ENCODE measurements around the gene EHBP1L1. TPM values are rescaled to one million over a fixed set of nuclear protein-coding genes. Genes with fewer than 3 reads are reported as not detected.

The EHBP1L1 gene
- polyA plus RNA-seq, 3 donors, result 9.7 to 70.4 (median 48.5) TPM

GRCh38 chr11:65572356-65573051, 3.3 kb upstream of the EHBP1L1 start, which contains the start of gene FAM89B:
Gene FAM89B, plus strand, starts transcription at chr11:65572538. Its CDS starts 132 bp downstream, at chr11:65572670.
- WGBS, 3 donors, result 0 to 1% (median 0%) methylated on average over 42 to 86 of the region's 86 CpGs
- no peak within 1 kb of the TSS for H3K27ac ChIP-seq (ENCODE audit: low read depth, low read length)

- 26 to 39% (median 35%) methylated on average over 22 of the region's 22 CpGs for WGBS, 3 donors
- H3K27ac ChIP-seq (ENCODE audit: low read depth, low read length), result peak overlapping the region; percentile 65
Measured at GRCh38 chr11:65573391-65574079, 2.3 kb upstream of the EHBP1L1 start.

GRCh38 chr11:65574109-65574810, 1.6 kb upstream of the EHBP1L1 start:
- H3K27ac ChIP-seq (ENCODE audit: low read depth, low read length), result peak overlapping the region; percentile 76
- 1 to 2% (median 1%) methylated on average over 38 to 66 of the region's 67 CpGs for WGBS, 3 donors

GRCh38 chr11:65574811-65575567, 864 bp upstream of the EHBP1L1 start:
- H3K27ac ChIP-seq (ENCODE audit: low read depth, low read length), result peak overlapping the region; percentile 76
- WGBS, 3 donors, result 14 to 17% (median 17%) methylated on average over 28 of the region's 28 CpGs

DNA sequence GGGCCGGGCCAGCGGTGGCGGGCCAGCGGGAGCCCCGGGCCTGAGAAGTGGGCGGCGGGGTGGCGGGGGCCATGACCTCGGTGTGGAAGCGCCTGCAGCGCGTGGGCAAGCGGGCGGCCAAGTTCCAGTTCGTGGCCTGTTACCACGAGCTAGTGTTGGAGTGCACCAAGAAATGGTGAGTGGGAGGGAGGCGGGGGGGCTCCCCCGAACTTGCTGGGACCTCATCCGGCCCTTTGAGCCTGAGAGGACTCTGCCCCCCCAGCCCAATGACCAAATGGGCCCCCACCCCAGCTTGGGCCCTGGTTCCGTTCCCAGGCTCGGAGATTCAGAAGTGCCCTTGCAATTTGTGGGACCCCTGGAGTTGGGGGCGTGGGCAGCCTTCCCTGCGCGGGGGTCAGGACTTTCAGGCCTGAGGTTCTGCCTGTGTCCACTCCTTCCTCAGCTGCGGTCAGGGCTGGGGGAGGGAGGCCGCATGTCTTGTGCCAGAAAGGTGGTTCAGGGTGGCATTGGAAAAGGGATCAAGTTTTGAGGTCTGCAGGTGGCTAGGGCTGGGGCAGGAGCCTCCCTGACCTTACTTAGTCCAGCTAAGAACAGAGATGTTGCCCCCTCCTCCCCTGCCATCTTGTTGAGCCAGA, 496 bp downstream of the EHBP1L1 start:
- peak overlapping the region; percentile 38 for H3K27ac ChIP-seq (ENCODE audit: low read depth, low read length)
- WGBS, 3 donors, result 7 to 26% (median 7%) methylated on average over 24 to 26 of the region's 26 CpGs

DNA sequence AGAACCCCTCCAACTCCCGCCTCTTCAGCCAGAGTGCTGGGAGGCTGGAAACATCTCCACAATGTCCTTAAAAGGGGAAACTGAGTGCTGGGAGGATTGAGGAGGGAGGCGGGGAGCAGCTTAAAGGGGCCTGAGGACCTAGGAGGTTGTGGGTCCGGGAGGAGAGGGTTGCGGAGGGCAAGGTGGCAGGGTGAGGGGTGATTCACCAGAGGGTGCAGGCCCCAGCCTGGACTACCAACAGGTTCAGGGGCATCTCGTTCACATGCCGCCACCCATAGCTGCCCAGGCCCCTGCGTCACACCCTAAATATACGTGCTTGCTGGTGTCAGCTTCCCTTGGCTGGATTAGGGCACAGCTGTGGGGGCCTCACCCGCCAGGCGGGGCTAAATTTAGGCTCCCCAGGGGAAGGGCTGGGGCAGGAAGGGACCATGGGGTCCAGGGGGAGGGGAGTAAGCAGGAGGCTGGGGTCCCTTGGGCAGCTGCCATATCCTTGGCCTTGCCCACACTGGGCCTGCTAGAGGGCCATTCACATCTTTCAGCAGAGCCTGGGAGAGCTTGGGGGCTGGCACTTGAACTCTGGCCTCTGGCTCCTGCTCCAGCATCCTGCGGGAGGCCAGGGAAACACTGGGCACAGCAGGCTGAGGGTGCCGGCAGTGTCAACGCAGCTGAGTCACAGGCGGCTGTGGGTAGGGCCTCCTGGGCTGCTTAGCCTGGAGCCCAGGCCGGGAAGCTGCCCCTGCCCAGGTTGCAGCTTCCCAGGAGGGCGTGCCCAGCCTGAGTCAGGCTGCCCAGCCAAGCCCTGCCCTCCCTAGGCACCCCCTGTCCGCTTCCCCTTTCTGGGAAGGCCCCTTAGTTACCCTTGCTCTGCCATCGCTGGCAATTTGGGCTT, 1.3 kb downstream of the EHBP1L1 start:
- H3K27ac ChIP-seq (ENCODE audit: low read depth, low read length), result peak overlapping the region; percentile 38
- 19 to 61% (median 24%) methylated on average over 16 to 18 of the region's 18 CpGs for WGBS, 3 donors

DNA sequence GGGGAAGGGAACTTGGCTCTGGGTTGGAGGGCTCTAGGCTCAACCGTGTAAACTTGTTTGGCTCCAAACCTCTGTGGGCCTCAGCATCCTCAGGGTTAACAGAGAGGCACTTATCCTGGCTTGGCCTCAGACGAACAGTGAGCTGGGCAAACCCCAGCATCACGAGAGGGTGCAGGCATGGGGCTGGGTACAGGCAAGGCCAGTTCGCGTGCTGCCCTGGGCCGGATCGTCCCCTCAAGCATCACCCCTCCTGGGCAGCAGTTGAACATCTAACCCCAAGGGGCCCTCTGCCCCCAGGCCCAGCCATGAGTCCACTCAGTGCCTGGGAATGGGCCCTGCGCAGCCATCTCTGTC, 1.9 kb downstream of the EHBP1L1 start:
- peak overlapping the region; percentile 31 for H3K27ac ChIP-seq (ENCODE audit: low read depth, low read length)
- WGBS, 3 donors, result 40 to 66% (median 41%) methylated on average over 8 of the region's 8 CpGs

DNA sequence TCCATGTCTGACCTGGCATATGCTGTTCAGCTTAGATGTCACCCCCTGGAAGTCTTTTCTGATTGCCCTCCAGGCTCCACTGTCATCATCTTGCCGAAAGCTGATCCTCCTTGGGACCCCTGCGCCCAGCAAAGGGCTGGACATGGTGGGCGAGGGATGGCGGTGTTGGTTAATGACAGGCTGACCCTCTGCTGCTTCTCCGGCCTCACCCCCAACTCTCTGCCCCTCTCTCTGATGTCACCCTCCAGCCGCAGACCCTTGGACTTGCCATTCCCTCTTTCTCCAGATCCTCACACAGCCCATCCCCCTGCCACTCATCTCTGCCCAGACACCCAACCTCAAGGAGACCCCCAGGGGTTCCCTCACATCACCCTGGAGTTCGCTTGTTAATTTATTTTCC, 2.3 kb downstream of the EHBP1L1 start:
- 92 to 97% (median 94%) methylated on average over 7 of the region's 7 CpGs for WGBS, 3 donors
- H3K27ac ChIP-seq (ENCODE audit: low read depth, low read length), result peak overlapping the region; percentile 31

- no peak overlapping the region for H3K27ac ChIP-seq (ENCODE audit: low read depth, low read length)
- WGBS, 3 donors, result 76 to 87% (median 79%) methylated on average over 3 of the region's 3 CpGs
Measured at GRCh38 chr11:65578667-65579066, 2.8 kb downstream of the EHBP1L1 start.

GRCh38 chr11:65579291-65579690, 3.4 kb downstream of the EHBP1L1 start:
- no peak overlapping the region for H3K27ac ChIP-seq (ENCODE audit: low read depth, low read length)
- WGBS, 3 donors, result 53 to 98% (median 68%) methylated on average over 4 of the region's 4 CpGs

DNA sequence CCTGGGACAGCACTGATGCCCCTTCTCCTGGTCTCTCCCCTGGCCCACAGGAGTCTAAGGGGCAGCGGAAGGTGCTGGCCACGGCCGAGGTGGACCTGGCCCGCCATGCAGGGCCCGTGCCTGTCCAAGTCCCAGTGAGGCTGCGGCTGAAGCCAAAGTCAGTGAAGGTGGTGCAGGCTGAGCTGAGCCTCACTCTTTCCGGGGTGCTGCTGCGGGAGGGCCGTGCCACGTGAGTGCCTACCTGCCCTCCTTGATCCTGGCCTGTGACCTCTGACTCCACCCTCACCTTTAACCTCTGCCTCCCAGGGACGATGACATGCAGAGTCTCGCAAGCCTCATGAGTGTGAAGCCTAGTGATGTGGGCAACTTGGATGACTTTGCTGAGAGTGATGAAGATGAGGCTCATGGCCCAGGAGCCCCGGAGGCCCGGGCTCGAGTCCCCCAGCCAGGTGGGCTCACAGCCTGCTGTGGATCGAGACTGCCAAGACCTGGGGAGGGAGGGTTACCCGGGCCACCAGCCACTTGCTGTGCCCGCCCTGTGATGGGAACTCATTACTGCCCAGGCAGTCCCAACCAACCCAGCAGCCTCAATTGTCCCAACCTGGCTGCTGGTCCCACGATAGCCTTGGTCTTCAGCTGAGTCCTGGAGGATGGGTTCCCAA, 4.3 kb downstream of the EHBP1L1 start:
- H3K27ac ChIP-seq (ENCODE audit: low read depth, low read length), result no peak overlapping the region
- 91 to 94% (median 93%) methylated on average over 19 of the region's 19 CpGs for WGBS, 3 donors

DNA sequence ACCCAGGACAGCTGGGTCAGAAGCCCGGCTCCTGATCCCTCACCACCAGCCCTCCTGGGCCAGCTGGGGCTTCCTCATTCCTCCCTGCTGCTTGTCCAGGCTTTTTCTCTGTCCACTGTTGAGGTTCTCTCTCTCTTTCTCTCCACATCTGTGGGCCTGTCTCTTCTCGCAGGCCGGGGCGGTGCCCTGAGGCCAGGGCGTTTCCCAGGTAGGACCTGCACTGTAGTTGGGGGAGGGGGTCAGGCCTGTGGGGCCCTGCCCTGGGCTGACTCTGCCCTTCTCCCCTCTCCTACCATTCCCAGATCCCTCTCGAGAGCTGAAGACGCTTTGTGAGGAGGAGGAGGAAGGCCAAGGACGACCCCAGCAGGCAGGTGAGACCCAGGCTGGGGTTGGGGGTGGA, 4.9 kb downstream of the EHBP1L1 start:
- H3K27ac ChIP-seq (ENCODE audit: low read depth, low read length), result no peak overlapping the region
- 82 to 96% (median 93%) methylated on average over 8 of the region's 8 CpGs for WGBS, 3 donors

DNA sequence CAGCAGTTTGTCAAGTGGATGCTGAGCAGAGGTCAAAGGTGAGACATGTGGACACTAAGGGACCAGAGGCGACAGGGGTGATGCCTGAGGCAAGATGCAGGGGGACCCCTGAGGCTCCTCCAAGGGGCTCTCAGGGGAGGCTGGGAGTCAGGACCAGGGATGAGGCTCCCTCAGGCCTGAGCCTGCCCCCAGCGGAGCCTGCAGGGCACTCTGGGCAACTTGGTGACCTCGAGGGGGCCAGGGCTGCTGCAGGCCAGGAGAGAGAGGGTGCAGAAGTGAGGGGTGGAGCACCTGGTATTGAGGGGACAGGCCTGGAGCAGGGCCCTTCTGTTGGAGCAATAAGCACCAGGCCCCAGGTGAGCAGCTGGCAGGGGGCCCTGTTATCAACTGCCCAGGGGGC, 6.1 kb downstream of the EHBP1L1 start:
- H3K27ac ChIP-seq (ENCODE audit: low read depth, low read length), result no peak overlapping the region
- WGBS, 3 donors, result 79 to 92% (median 89%) methylated on average over 3 of the region's 3 CpGs

GRCh38 chr11:65583589-65583988, 7.7 kb downstream of the EHBP1L1 start:
- H3K27ac ChIP-seq (ENCODE audit: low read depth, low read length), result no peak overlapping the region
- WGBS, 3 donors, result 90 to 94% (median 90%) methylated on average over 10 of the region's 10 CpGs

DNA sequence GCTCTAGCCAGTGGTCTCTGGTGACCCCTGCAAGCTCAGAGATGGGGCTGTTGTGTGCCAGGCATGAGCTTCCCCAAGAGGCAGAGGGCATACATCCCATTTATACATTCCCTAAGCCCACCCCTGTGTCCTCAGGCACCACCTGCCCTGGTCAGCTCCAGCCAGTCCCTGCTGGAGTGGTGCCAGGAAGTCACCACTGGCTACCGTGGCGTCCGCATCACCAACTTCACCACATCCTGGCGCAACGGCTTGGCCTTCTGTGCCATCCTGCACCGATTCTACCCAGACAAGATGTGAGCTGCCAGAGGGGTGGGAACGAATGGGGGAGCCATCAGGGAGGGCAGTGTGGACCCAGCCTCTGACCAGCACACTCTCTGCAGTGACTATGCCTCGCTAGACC, 8.3 kb downstream of the EHBP1L1 start:
- 72 to 82% (median 78%) methylated on average over 8 of the region's 8 CpGs for WGBS, 3 donors
- peak overlapping the region; percentile 23 for H3K27ac ChIP-seq (ENCODE audit: low read depth, low read length)

GRCh38 chr11:65584723-65585171, 8.9 kb downstream of the EHBP1L1 start:
- no peak overlapping the region for H3K27ac ChIP-seq (ENCODE audit: low read depth, low read length)

More at GRCh38 chr11:65584723-65585171, 8.9 kb downstream of the EHBP1L1 start:
- 20 to 88% (median 78%) methylated on average over 35 to 46 of the region's 46 CpGs for WGBS, 3 donors

All from adipose tissue (tissue), 3 donors.